HepG2 (cell line): ENCODE measurements around the gene RSAD1. TPM values are rescaled to one million over a fixed set of nuclear protein-coding genes. Genes with fewer than 3 reads are reported as not detected.

Experiments used
- AKAP8 ChIP-seq: sonication (generic); formaldehyde crosslinking; IDR thresholded peaks from 2 replicates; pipeline ENCODE4 v1.5.1; 2020; ENCODE audit warnings: mild to moderate bottlenecking, missing genetic modification reagents
- ASH2L ChIP-seq: fragments of 300-600, 200-600 bp; sonication (generic); IDR thresholded peaks from 2 replicates; pipeline ENCODE4 v1.7.0; 2017; ENCODE audit warnings: low read depth, mild to moderate bottlenecking, moderate library complexity, mixed read lengths, low read length; ENCODE audit not compliant: insufficient read length
- CCDC6 ChIP-seq: sonication (generic); formaldehyde crosslinking; IDR thresholded peaks from 2 replicates; pipeline ENCODE4 v1.8.1; 2022; ENCODE audit warnings: mild to moderate bottlenecking, missing genetic modification reagents, moderate library complexity
- CEBPG ChIP-seq: IDR thresholded peaks from 2 replicates; pipeline ENCODE4 v1.6.1; 2016
- ELF3 ChIP-seq: IDR thresholded peaks from 2 replicates; pipeline ENCODE4 v1.6.1; 2016; ENCODE audit warnings: missing genetic modification reagents, missing compliant biosample characterization
- ERF ChIP-seq: IDR thresholded peaks from 2 replicates; pipeline ENCODE4 v1.6.1; 2018; ENCODE audit warnings: missing biosample characterization, missing genetic modification reagents
- FOXK1 ChIP-seq: sonication (generic); formaldehyde crosslinking; IDR thresholded peaks from 2 replicates; pipeline ENCODE4 v1.4.0; 2020; ENCODE audit warnings: low read depth, missing genetic modification reagents, borderline replicate concordance
- KDM4B ChIP-seq: sonication (generic); formaldehyde crosslinking; IDR thresholded peaks from 2 replicates; pipeline ENCODE4 v1.4.0; 2020; ENCODE audit warnings: missing genetic modification reagents
- MEIS2 ChIP-seq: sonication (generic); formaldehyde crosslinking; IDR thresholded peaks from 2 replicates; pipeline ENCODE4 v1.9.0; 2021; ENCODE audit warnings: mild to moderate bottlenecking, missing genetic modification reagents
- NFYB ChIP-seq: sonication (generic); formaldehyde crosslinking; IDR thresholded peaks from 2 replicates; pipeline ENCODE4 v1.4.0; 2020; ENCODE audit warnings: missing genetic modification reagents
- PAF1 ChIP-seq: IDR thresholded peaks from 2 replicates; pipeline ENCODE4 v1.6.1; 2016; ENCODE audit warnings: missing genetic modification reagents, missing compliant biosample characterization
- SOX13 ChIP-seq, 3 experiments: fragments of 450-650 bp in 1 of 3; sonication (generic) in 1 of 3; formaldehyde crosslinking in 1 of 3; IDR thresholded peaks in 2 of 3; conservative IDR thresholded peaks in 1 of 3; 2 replicates each; pipeline versions ENCODE4 v1.5.0 to v1.6.1; 2016 to 2020; ENCODE audit warnings: antibody characterized with exemption in 1 of 3, mild to moderate bottlenecking in 1 of 3, missing compliant biosample characterization in 1 of 3, missing genetic modification reagents in 1 of 3, moderate library complexity in 1 of 3
- SP5 ChIP-seq: IDR thresholded peaks from 2 replicates; pipeline ENCODE4 v1.6.1; 2016; ENCODE audit warnings: low read depth, borderline replicate concordance
- YEATS4 ChIP-seq: sonication (generic); formaldehyde crosslinking; IDR thresholded peaks from 2 replicates; pipeline ENCODE4 v1.4.0; 2020; ENCODE audit warnings: missing genetic modification reagents, borderline replicate concordance
- ZNF383 ChIP-seq: sonication (generic); formaldehyde crosslinking; IDR thresholded peaks from 2 replicates; pipeline ENCODE4 v1.4.0; 2020; ENCODE audit warnings: missing genetic modification reagents, mild to moderate bottlenecking, borderline replicate concordance
- ZNF430 ChIP-seq: sonication (generic); formaldehyde crosslinking; IDR thresholded peaks from 2 replicates; pipeline ENCODE4 v1.9.0; 2021; ENCODE audit warnings: mild to moderate bottlenecking, missing genetic modification reagents
- polyA plus RNA-seq, 8 experiments: library from polyadenylated mRNA; depleted of rRNA in 3 of 8; stranded (reverse) in 7 of 8; unstranded in 1 of 8; fragments of >200 nt; fragmentation: Illumina TruSeq in 4 of 8; extraction: Trizol in 4 of 8; gene quantifications; 2 replicates each; pipeline versions ENCODE4 v1.2.1 to v1.2.3, GENCODE V29; 2011 to 2016; ENCODE audit warnings: low read depth in 4 of 8, missing spikeins in 1 of 8, mixed read lengths in 1 of 8; ENCODE audit not compliant: insufficient read depth in 1 of 8
- total RNA-seq, 5 experiments: library from RNA; depleted of rRNA; stranded (reverse); fragments of >200 nt; fragmentation: Illumina TruSeq; extraction: Trizol; gene quantifications; 2 replicates each; pipeline ENCODE4 v1.2.3, GENCODE V29; 2016; ENCODE audit warnings: low read depth in 1 of 5
- TF ChIP-seq, protein P1 (sequence below): sonication (generic); formaldehyde crosslinking; IDR thresholded peaks from 2 replicates; pipeline ENCODE4 v1.5.1; 2020; ENCODE audit warnings: mild to moderate bottlenecking, missing genetic modification reagents, moderate library complexity
- TF ChIP-seq, protein P2 (sequence below): sonication (generic); formaldehyde crosslinking; IDR thresholded peaks from 2 replicates; pipeline ENCODE4 v1.8.1; 2023; ENCODE audit warnings: mild to moderate bottlenecking, missing genetic modification reagents, borderline replicate concordance
- TF ChIP-seq, protein P3 (sequence below): sonication (generic); formaldehyde crosslinking; IDR thresholded peaks from 2 replicates; pipeline ENCODE4 v1.4.0; 2020; ENCODE audit warnings: missing genetic modification reagents, mild to moderate bottlenecking, borderline replicate concordance
- TF ChIP-seq, protein P4 (sequence below): sonication (generic); formaldehyde crosslinking; IDR thresholded peaks from 2 replicates; pipeline ENCODE4 v1.5.1; 2020; ENCODE audit warnings: missing genetic modification reagents, mild to moderate bottlenecking, borderline replicate concordance

RSAD1 gene
- total and polyA plus RNA-seq, 2 of the 13 experiments (the other 11 are each of a cell fraction or from before 2014, with no cell fraction given): 22.7 to 27.7 TPM

DNA sequence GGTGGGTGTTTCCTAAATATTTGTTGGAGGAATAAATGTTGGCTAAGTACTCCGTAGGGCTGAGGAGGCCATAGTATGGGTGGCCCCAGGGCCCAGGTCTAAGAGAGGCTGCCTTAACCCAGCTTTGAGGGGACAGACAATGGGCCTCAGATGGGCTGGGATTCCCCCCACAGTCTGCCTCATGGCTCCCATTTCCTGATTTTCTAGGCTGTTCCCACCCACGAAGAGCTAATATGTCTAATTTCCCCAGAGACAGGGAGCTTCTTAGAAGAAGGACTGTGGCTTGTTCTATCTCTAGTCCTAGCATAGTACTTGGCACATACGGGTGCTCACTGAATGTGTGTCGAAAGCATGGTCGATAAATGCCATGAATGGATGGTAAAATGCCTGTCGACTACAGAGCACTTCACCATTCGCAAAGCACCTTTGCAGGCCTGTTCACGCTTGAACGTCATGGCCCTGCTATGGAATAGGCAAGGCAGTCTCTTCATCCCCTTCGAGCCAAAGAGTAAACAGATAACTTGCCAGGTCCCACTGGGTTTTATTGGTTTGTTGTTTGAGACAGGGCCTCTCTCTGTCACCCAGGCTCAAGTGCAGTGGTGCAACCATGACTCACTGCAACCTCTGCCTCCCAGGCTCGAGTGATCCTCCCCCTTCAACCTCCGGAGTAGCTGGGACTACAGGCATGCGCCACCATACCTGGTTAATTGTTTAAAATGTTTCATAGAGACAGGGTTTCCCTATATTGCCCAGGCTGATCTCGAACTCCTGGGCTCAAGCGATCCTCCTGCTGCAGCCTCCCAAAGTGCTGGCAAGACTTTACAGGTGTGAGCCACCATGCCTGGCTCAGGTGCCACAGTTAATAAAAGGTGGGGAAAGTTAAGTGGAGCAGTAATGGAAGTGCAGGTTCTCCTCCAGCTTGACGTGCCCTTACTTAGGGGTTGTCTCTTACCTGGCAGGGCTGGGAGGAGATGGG, 19.7 kb upstream of the RSAD1 start (continued):
- TF ChIP-seq, protein P1, sequence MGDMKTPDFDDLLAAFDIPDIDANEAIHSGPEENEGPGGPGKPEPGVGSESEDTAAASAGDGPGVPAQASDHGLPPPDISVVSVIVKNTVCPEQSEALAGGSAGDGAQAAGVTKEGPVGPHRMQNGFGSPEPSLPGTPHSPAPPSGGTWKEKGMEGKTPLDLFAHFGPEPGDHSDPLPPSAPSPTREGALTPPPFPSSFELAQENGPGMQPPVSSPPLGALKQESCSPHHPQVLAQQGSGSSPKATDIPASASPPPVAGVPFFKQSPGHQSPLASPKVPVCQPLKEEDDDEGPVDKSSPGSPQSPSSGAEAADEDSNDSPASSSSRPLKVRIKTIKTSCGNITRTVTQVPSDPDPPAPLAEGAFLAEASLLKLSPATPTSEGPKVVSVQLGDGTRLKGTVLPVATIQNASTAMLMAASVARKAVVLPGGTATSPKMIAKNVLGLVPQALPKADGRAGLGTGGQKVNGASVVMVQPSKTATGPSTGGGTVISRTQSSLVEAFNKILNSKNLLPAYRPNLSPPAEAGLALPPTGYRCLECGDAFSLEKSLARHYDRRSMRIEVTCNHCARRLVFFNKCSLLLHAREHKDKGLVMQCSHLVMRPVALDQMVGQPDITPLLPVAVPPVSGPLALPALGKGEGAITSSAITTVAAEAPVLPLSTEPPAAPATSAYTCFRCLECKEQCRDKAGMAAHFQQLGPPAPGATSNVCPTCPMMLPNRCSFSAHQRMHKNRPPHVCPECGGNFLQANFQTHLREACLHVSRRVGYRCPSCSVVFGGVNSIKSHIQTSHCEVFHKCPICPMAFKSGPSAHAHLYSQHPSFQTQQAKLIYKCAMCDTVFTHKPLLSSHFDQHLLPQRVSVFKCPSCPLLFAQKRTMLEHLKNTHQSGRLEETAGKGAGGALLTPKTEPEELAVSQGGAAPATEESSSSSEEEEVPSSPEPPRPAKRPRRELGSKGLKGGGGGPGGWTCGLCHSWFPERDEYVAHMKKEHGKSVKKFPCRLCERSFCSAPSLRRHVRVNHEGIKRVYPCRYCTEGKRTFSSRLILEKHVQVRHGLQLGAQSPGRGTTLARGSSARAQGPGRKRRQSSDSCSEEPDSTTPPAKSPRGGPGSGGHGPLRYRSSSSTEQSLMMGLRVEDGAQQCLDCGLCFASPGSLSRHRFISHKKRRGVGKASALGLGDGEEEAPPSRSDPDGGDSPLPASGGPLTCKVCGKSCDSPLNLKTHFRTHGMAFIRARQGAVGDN (CRISPR knock-in tag): peak; percentile 73
- TF ChIP-seq ZNF430 (CRISPR knock-in tag) (no peak), ERF (peak; percentile 52; the same call in 1 of the 2 replicates), CEBPG (peak; percentile 87), PAF1 (CRISPR knock-in tag) (no peak), CCDC6 (CRISPR knock-in tag) (peak; percentile 77), ELF3 (CRISPR knock-in tag) (peak; percentile 64), AKAP8 (CRISPR knock-in tag) (no peak), SP5 (peak; percentile 77), MEIS2 (CRISPR knock-in tag) (no peak; the same call in 1 of the 2 replicates), FOXK1 (CRISPR knock-in tag) (peak; percentile 66; the same call in 1 of the 2 replicates), ASH2L (peak; percentile 76), KDM4B (CRISPR knock-in tag) (peak; percentile 49; the same call in 1 of the 2 replicates), NFYB (CRISPR knock-in tag) (peak; percentile 26; the same call in 1 of the 2 replicates), YEATS4 (peak; percentile 47; the same call in 1 of the 2 replicates), ZNF383 (CRISPR knock-in tag) (no peak), SOX13 (IDR thresholded peaks at IDR 0.05) (no peak; the same call in 1 of the 2 replicates), SOX13 (CRISPR knock-in tag; conservative IDR thresholded peaks at IDR 0.05 in 1 of 2, IDR thresholded peaks at IDR 0.05 in 1 of 2) (peak in 1 of 2 experiments; percentile 60; a peak in 1 of 4 replicates)
- TF ChIP-seq, protein P2, sequence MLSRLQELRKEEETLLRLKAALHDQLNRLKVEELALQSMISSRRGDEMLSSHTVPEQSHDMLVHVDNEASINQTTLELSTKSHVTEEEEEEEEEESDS (CRISPR knock-in tag): no peak
- TF ChIP-seq, protein P3, sequence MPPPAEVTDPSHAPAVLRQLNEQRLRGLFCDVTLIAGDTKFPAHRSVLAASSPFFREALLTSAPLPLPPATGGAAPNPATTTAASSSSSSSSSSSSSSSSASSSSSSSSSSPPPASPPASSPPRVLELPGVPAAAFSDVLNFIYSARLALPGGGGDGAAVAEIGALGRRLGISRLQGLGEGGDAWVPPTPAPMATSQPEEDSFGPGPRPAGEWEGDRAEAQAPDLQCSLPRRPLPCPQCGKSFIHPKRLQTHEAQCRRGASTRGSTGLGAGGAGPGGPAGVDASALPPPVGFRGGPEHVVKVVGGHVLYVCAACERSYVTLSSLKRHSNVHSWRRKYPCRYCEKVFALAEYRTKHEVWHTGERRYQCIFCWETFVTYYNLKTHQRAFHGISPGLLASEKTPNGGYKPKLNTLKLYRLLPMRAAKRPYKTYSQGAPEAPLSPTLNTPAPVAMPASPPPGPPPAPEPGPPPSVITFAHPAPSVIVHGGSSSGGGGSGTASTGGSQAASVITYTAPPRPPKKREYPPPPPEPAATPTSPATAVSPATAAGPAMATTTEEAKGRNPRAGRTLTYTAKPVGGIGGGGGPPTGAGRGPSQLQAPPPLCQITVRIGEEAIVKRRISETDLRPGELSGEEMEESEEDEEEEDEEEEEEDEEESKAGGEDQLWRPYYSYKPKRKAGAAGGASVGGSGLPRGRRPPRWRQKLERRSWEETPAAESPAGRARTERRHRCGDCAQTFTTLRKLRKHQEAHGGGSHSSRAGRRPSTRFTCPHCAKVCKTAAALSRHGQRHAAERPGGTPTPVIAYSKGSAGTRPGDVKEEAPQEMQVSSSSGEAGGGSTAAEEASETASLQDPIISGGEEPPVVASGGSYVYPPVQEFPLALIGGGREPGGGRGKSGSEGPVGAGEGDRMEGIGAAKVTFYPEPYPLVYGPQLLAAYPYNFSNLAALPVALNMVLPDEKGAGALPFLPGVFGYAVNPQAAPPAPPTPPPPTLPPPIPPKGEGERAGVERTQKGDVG: no peak
- TF ChIP-seq, protein P4, sequence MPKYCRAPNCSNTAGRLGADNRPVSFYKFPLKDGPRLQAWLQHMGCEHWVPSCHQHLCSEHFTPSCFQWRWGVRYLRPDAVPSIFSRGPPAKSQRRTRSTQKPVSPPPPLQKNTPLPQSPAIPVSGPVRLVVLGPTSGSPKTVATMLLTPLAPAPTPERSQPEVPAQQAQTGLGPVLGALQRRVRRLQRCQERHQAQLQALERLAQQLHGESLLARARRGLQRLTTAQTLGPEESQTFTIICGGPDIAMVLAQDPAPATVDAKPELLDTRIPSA: no peak
